GM12878 (cell line): Measurements from ENCODE around the gene ZNF423. TPM values are rescaled to one million over a fixed set of nuclear protein-coding genes. Genes with fewer than 3 reads are reported as not detected.

ENCODE experiments used
- ATAC-seq: fragments of 200-7000 bp; cut with Tn5 transposase; 3 replicates; pipeline ENCODE4 v1.9.1; 2020; ENCODE audit warnings: mild to moderate bottlenecking, moderate library complexity
- BruUV-seq: library from RNA; stranded (reverse); fragments of 400-500 nt; replicated peaks from 2 replicates; lab custom pipeline; 2021; lab: Mats Ljungman, UMichigan
- CTCF ChIA-PET: fragments of 300-600 bp; sonication (Branson Sonifier 250); formaldehyde crosslinking; extraction: SDS; loops from one replicate; lab custom pipeline; 2021; ENCODE audit warnings: inconsistent platforms; lab: Yijun Ruan, JAX
- POLR2A ChIA-PET: fragments of 350-600 bp; formaldehyde crosslinking; extraction: SDS; loops from one replicate; lab custom pipeline; 2021; ENCODE audit warnings: inconsistent platforms; lab: Charles Lee
- RAD21 ChIA-PET: fragments of 300-600 bp; sonication (Branson Sonifier 250); formaldehyde crosslinking; loops from one replicate; lab custom pipeline; 2023; ENCODE audit warnings: antibody characterized with exemption; ENCODE audit not compliant: unreplicated experiment; lab: Charles Lee
- SMC1A ChIA-PET: fragments of 300-600 bp; sonication (Branson Sonifier 250); formaldehyde crosslinking; loops from one replicate; lab custom pipeline; 2023; ENCODE audit not compliant: unreplicated experiment, uncharacterized antibody; lab: Charles Lee
- DNase-seq: peaks from one replicate; pipeline ENCODE4 v3.0.0-alpha.2; 2011; ENCODE audit warnings: low read depth, low spot score
- FAIRE-seq: peaks from 3 replicates; lab custom pipeline; 2011; peaks lifted over from hg19 to GRCh38; lab: Jason Lieb, UNC
- H2AFZ ChIP-seq: 2 replicates; pipeline ENCODE4 v1.6.0; 2011; ENCODE audit warnings: low read depth, low read length, control low read depth; ENCODE audit not compliant: control insufficient read depth
- H3K27ac ChIP-seq: 2 replicates; pipeline ENCODE4 v1.5.1; 2011; ENCODE audit warnings: control low read depth; ENCODE audit not compliant: control insufficient read depth, insufficient read depth
- H3K27me3 ChIP-seq, 2 experiments: replicated peaks in 1 of 2; 2 replicates each; pipeline versions ENCODE4 v1.6.0 to v1.6.1; 2011; ENCODE audit warnings: low read length in 1 of 2; ENCODE audit not compliant: control insufficient read depth in 2 of 2, insufficient read depth in 2 of 2
- H3K36me3 ChIP-seq, 2 experiments: 2 replicates each; pipeline ENCODE4 v1.5.1; 2011; ENCODE audit warnings: low read length in 1 of 2; ENCODE audit not compliant: control insufficient read depth in 2 of 2, insufficient read depth in 2 of 2
- H3K4me1 ChIP-seq: 2 replicates; pipeline ENCODE4 v1.6.1; 2011; ENCODE audit warnings: mild to moderate bottlenecking, low read length, moderate library complexity, mixed read lengths; ENCODE audit not compliant: control insufficient read depth, insufficient read depth
- H3K4me2 ChIP-seq: 2 replicates; pipeline ENCODE4 v1.6.0; 2011; ENCODE audit warnings: control low read depth; ENCODE audit not compliant: control insufficient read depth, insufficient read depth
- H3K4me3 ChIP-seq: fragments of 200-600 bp; sonication (generic); 2 replicates; pipeline ENCODE4 v1.5.1; 2016
- H3K79me2 ChIP-seq: 2 replicates; pipeline ENCODE4 v1.6.0; 2011; ENCODE audit warnings: low read length; ENCODE audit not compliant: control insufficient read depth, insufficient read depth
- H3K9ac ChIP-seq: 2 replicates; pipeline ENCODE4 v1.8.0; 2011; ENCODE audit warnings: low read length, control low read depth, mixed read lengths; ENCODE audit not compliant: control insufficient read depth, insufficient read depth
- H3K9me3 ChIP-seq: replicated peaks from 3 replicates; pipeline ENCODE4 v1.5.1; 2011; ENCODE audit warnings: mild to moderate bottlenecking, low read length; ENCODE audit not compliant: control insufficient read depth, insufficient read depth
- H4K20me1 ChIP-seq: 2 replicates; pipeline ENCODE4 v1.6.0; 2011; ENCODE audit not compliant: control insufficient read depth, insufficient read depth
- CBFB ChIP-seq: IDR thresholded peaks from 2 replicates; pipeline ENCODE4 v1.6.1; 2016; ENCODE audit warnings: antibody characterized with exemption, low read depth
- CHD2 ChIP-seq: IDR thresholded peaks from 2 replicates; pipeline ENCODE4 v1.6.1; 2011; ENCODE audit warnings: low read depth, low read length, improper control_type of control experiment, borderline replicate concordance
- ESRRA ChIP-seq: IDR thresholded peaks from 2 replicates; pipeline ENCODE4 v1.6.1; 2012; ENCODE audit warnings: mild to moderate bottlenecking, low read length, improper control_type of control experiment
- HDGF ChIP-seq: fragments of 450-650 bp; IDR thresholded peaks from 2 replicates; pipeline ENCODE4 v1.6.1; 2016; ENCODE audit warnings: antibody characterized with exemption
- JUND ChIP-seq: IDR thresholded peaks from 2 replicates; pipeline ENCODE4 v1.6.1; 2012; ENCODE audit warnings: low read depth, mild to moderate bottlenecking, low read length, improper control_type of control experiment, moderate library complexity
- MXI1 ChIP-seq: fragments of 150-350 bp; IDR thresholded peaks from 2 replicates; pipeline ENCODE4 v1.6.1; 2011; ENCODE audit warnings: low read depth, mild to moderate bottlenecking, inconsistent platforms, low read length, improper control_type of control experiment
- MYC ChIP-seq: IDR thresholded peaks from 2 replicates; pipeline ENCODE4 v1.6.1; 2011; ENCODE audit warnings: mild to moderate bottlenecking, low read length, moderate library complexity, inconsistent platforms; ENCODE audit not compliant: insufficient read depth, insufficient replicate concordance, insufficient read length, severe bottlenecking
- NBN ChIP-seq: fragments of 450-650 bp; IDR thresholded peaks from 2 replicates; pipeline ENCODE4 v1.6.1; 2016
- NR2C1 ChIP-seq: fragments of 450-650 bp; IDR thresholded peaks from 2 replicates; pipeline ENCODE4 v1.6.1; 2017; ENCODE audit warnings: antibody characterized with exemption, mild to moderate bottlenecking, moderate library complexity
- POLR2A ChIP-seq: IDR thresholded peaks from 2 replicates; pipeline ENCODE4 v1.6.1; 2011; ENCODE audit warnings: low read depth, mild to moderate bottlenecking, low read length
- RBBP5 ChIP-seq: fragments of 200-600 bp; sonication (generic); conservative IDR thresholded peaks from 2 replicates; pipeline ENCODE4 v1.6.1; 2016
- SREBF1 ChIP-seq: IDR thresholded peaks from 2 replicates; pipeline ENCODE4 v1.6.1; 2012; ENCODE audit warnings: mild to moderate bottlenecking, low read length
- STAT3 ChIP-seq: IDR thresholded peaks from 2 replicates; pipeline ENCODE4 v1.6.1; 2011; ENCODE audit warnings: low read depth, low read length, improper control_type of control experiment
- SUPT20H ChIP-seq: IDR thresholded peaks from 2 replicates; pipeline ENCODE4 v1.6.1; 2011; ENCODE audit warnings: low read depth, mild to moderate bottlenecking, low read length, moderate library complexity, borderline replicate concordance; ENCODE audit not compliant: control insufficient read depth
- TAF1 ChIP-seq: IDR thresholded peaks from 2 replicates; pipeline ENCODE4 v1.6.1; 2011; ENCODE audit warnings: mild to moderate bottlenecking, low read depth, low read length, borderline replicate concordance
- ZNF217 ChIP-seq: fragments of 450-650 bp; IDR thresholded peaks from 2 replicates; pipeline ENCODE4 v1.6.1; 2017; ENCODE audit warnings: antibody characterized with exemption, mild to moderate bottlenecking
- WGBS: methylation state at CpG from one replicate; pipeline ENCODE4 v1.1.6; 2016; ENCODE audit warnings: low lambda C conversion rate; ENCODE audit not compliant: insufficient replicate concordance, insufficient coverage; ENCODE audit errors: missing lambda C conversion rate; 5-methylcytosine and 5-hydroxymethylcytosine counted together
- in situ Hi-C: fragments of 300-500 bp; cut with MboI; formaldehyde crosslinking; loops from 9 replicates; pipeline ENCODE4 v1.14.3; 2018; ENCODE audit warnings: mixed read lengths
- intact Hi-C: fragments of 100-400 bp; cut with micrococcal nuclease; formaldehyde crosslinking; loops from one replicate; pipeline ENCODE4 v1.14.2; 2022; ENCODE audit not compliant: unreplicated experiment
- polyA plus RNA-seq, 11 experiments: library from polyadenylated mRNA; depleted of rRNA in 4 of 11; unstranded in 6 of 11; stranded (reverse) in 5 of 11; fragments of >200 nt; fragmentation: Nextera tagmentation in 4 of 11; fragmentation: Illumina TruSeq in 1 of 11; extraction: Ambion mirVana in 4 of 11; extraction: Trizol in 1 of 11; gene quantifications; 1 replicate in 1 of 11; 2 replicates in 10 of 11; pipeline versions ENCODE4 v1.2.1 to v1.2.3, GENCODE V29; 2011 to 2016; ENCODE audit warnings: inconsistent platforms in 2 of 11, missing spikeins in 2 of 11, low read depth in 1 of 11
- total RNA-seq, 4 experiments: library from RNA; depleted of rRNA in 3 of 4; stranded (reverse); fragments of >200 nt in 3 of 4; fragmentation: Illumina TruSeq in 1 of 4; extraction: Trizol in 1 of 4; gene quantifications; 2 replicates each; pipeline versions ENCODE4 v1.2.1 to v1.2.3, GENCODE V29; 2013 to 2021
- TF ChIP-seq, protein P1 (sequence below): fragments of 450-650 bp; IDR thresholded peaks from 2 replicates; pipeline ENCODE4 v1.6.1; 2017; ENCODE audit warnings: borderline replicate concordance
- TF ChIP-seq, protein P2 (sequence below), 3 experiments: IDR thresholded peaks in 2 of 3; conservative IDR thresholded peaks in 1 of 3; 2 replicates each; pipeline ENCODE4 v1.5.1; 2011; ENCODE audit warnings: low read depth in 3 of 3, low read length in 3 of 3, mild to moderate bottlenecking in 3 of 3, control low read depth in 2 of 3, moderate library complexity in 2 of 3, inconsistent platforms in 1 of 3, mixed read lengths in 1 of 3; ENCODE audit not compliant: control insufficient read depth in 2 of 3, insufficient read depth in 1 of 3; ENCODE audit errors: extremely low read depth in 1 of 3

ZNF423 gene
- total and polyA plus RNA-seq, 10 of the 15 experiments (the other 5 are each of a cell fraction or from before 2014, with no cell fraction given), result 0.03 to 0.64 (median 0.10) TPM

DNA sequence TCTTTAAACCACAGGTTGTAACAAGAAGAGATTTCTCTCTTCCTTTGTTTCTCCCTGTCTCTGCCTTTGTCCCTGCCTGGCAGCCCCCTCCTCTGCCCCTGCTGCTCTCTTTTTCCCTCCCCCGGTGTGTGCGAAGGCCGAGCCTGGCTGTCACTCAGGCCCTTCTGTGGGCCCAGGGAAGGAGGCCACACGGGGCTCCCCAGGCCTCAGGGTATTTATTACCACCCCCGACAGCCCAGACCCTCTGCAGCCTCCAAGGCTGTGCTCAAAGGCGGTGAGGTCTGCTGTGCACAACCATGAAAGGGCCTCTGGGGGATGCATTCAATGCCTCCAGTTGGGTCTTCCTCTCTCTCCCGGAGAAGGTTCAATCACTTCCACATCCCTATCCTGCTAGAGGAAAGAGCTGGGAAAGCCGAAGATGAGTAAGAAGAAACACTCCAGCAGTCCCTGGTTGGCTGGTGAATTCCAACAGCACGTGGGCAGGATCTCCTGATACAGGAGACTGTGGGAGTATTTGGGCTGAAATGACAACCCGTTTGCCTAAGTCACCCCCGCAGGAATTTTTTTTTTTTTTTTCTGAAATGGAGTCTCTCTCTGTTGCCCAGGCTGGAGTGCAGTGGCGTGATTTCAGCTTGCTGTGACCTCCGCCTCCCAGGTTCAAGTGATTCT is 34.2 kb downstream of the ZNF423 start:
- BruUV-seq, result no TSS peak
- no peaks in the 10 kb centered on the region for H4K20me1 ChIP-seq
- RAD21 ChIA-PET, result no interaction called here
- peaks cover 4 to 5% of the 10 kb centered on the region in 2 experiments; a peak in 2 of 4 replicates for H3K27me3 ChIP-seq
- in situ Hi-C loops, result no loop called here
- no peak overlapping the region for H2AFZ ChIP-seq
- intact Hi-C loops, result no loop called here
- FAIRE-seq, result no peak
- H3K4me2 ChIP-seq, result no peak overlapping the region
- H3K4me1 ChIP-seq, result no peaks in the 10 kb centered on the region
- TF ChIP-seq MXI1 (no peak), ZNF217 (no peak), CBFB (no peak), JUND (no peak), TAF1 (no peak), NBN (no peak), ESRRA (no peak), NR2C1 (no peak), HDGF (no peak), SREBF1 (no peak), STAT3 (no peak), CHD2 (no peak), RBBP5 (no peak), SUPT20H (no peak), MYC (no peak), POLR2A (no peak)
- TF ChIP-seq, protein P1, sequence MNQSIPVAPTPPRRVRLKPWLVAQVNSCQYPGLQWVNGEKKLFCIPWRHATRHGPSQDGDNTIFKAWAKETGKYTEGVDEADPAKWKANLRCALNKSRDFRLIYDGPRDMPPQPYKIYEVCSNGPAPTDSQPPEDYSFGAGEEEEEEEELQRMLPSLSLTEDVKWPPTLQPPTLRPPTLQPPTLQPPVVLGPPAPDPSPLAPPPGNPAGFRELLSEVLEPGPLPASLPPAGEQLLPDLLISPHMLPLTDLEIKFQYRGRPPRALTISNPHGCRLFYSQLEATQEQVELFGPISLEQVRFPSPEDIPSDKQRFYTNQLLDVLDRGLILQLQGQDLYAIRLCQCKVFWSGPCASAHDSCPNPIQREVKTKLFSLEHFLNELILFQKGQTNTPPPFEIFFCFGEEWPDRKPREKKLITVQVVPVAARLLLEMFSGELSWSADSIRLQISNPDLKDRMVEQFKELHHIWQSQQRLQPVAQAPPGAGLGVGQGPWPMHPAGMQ, result no peak
- TF ChIP-seq, protein P2, sequence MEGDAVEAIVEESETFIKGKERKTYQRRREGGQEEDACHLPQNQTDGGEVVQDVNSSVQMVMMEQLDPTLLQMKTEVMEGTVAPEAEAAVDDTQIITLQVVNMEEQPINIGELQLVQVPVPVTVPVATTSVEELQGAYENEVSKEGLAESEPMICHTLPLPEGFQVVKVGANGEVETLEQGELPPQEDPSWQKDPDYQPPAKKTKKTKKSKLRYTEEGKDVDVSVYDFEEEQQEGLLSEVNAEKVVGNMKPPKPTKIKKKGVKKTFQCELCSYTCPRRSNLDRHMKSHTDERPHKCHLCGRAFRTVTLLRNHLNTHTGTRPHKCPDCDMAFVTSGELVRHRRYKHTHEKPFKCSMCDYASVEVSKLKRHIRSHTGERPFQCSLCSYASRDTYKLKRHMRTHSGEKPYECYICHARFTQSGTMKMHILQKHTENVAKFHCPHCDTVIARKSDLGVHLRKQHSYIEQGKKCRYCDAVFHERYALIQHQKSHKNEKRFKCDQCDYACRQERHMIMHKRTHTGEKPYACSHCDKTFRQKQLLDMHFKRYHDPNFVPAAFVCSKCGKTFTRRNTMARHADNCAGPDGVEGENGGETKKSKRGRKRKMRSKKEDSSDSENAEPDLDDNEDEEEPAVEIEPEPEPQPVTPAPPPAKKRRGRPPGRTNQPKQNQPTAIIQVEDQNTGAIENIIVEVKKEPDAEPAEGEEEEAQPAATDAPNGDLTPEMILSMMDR (IDR thresholded peaks at IDR 0.05 in 2 of 3, conservative IDR thresholded peaks at IDR 0.05 in 1 of 3; ENCODE audit: control insufficient read depth in 2 of 3, extremely low read depth in 1 of 3, insufficient read depth in 1 of 3, low read depth in 3 of 3, low read length in 3 of 3), result no peak
- TF ChIP-seq, all 136 proteins: peak for 0
- Histone ChIP-seq H3K9ac (no peak overlapping the region), H3K9me3 (no peaks in the 10 kb centered on the region), H3K36me3 (no peaks in the 10 kb centered on the region), H3K79me2 (no peaks in the 10 kb centered on the region), H3K4me3 (no peak overlapping the region), H3K27ac (no peak overlapping the region)
- DNase-seq, result no peak
- no peak for ATAC-seq
- ChIA-PET SMC1A (no interaction called here), POLR2A (no interaction called here), CTCF (no interaction called here)
- WGBS, result 29% methylated on average over 13 of the region's 13 CpGs
